GF-D8 (cell line): ENCODE results near the gene TMEM98.
"Not testable (repeated sequence)": the region's sequence is repeated elsewhere in the genome, so short reads cannot be mapped to it uniquely, and the experiment has no call there.

Source experiments
- DNase-seq: peaks from one replicate; lab custom pipeline; 2025; lab: John Stamatoyannopoulos, UW

The TMEM98 gene

DNA sequence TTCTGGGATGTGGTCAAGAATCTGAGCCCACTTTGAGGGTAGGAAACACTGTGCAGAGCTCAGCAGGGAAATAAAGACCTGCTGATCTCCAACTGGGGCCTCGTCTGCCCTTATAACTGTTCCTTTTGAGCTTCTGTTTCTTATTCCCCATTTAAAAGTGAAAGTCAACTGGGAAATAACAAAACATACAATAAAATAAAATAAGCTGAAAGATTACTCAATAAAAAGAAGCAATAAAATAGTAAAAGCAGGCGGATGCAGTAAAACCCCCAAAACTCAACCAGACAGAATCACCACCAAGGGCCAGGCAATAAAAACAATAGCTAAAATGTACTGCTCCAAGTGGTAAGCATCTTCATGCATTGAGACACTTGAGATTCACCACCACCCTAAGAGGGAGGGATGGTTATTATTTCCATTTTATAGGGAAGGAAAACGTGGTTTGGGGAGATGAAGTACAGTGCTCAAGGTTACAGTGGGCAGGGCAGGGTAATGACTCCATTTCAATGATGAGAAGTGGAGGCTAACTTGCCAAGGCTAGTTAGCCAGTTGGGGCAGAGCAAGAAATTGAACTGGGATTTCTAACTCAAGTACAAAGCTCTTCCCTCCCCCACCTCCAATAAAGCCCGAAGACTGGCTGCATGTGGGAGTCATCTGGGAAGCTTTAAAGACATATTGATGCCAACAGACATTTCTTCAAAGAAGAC, 57.2 kb downstream of the TMEM98 start:
- DNase-seq: no peak

DNA sequence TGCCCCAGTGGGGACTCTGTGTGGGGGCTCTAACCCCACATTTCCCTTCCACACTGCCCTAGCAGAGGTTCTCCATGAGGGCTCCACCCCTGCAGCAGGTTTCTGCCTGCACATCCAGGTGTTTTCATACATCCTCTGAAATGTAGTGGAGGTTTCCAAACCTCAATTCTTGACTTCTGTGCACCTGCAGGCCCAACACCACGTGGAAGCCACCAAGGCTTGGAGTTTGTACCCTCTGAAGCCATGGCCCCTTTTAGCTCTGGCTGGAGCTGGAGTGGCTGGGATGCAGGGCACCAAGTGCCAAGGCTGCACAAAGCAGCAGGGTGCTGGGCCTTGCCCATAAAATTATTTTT, 59.5 kb downstream of the TMEM98 start:
- not testable (repeated sequence) for DNase-seq

DNA sequence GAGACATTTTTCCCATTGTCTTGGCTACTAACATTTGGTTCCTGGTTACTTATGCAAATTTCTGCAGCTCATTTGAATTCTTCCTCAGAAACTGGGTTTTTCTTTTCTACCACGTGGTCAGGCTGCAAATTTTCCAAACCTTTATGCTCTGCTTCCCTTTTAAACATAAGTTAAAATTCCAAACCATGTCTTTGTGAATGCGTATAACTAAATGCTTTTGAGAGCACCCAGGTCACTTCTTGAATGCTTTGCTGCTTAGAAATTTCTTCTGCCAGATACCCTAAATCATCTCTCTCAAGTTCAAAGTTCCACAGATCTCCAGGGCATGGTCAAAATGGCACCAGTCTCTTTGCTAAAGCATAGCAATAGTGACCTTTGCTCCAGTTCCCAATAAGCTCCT, 59.9 kb downstream of the TMEM98 start:
- not testable (repeated sequence) for DNase-seq

DNA sequence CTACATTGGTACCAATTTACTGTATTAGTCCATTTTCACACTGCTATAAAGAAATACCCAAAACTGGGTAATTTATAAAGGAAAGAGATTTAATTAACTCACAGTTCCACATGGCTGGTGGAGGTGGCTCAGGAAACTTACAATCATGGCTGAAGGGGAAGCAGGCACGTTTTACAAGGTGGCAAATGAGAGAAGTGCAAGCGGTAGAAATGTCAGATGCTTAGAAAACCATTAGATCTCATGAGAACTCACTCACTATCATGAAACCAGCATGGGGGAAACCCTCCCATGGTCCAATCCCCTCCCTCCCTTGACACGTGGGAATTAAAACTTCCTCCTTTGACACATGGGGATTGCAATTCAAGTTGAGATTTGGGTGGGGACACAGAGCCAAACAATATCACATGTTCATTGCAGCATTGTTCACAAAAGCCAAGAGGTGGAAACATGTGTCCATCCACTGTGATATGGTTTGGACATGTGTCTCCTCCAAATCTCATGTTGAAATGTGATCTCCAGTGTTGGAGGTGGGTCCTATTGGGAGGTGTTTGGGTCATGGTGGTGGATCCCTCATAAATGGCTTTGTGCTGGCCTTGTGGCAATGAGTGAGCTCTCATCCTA, 60.6 kb downstream of the TMEM98 start:
- DNase-seq: no peak

DNA sequence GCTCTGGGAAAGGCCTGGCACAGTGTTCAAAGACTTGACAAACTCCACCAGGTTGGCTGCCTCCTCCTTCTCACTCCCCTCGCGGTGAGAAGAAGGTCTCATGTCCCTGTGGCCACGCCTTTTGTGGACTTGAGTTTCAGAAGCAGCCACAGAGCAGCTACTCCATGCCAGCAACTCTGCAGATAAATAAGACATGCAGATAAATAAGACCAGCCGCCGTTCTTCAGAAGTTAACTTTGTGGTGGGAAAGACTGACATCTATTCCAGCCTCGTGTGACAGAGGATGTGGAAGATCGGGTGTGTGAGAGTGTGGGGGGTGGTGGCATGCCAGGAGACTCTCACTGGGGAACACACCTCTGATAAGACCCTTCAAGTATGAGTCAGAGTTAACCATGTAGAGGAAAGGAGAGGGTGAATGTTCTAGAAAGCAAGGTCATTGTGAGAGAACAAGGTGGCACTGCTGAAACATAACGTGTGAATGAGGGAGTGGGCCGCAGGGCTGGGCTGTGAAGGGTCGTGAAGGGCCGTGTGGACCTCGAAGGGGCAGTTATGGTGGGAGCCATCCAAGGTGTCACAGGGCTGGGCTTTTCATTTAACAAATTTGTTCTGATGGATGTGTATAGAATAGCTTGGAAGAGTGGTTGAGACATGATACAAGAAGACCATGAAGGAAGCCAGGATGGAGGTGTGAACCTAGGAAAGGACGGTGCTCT, 64.5 kb downstream of the TMEM98 start:
- no peak for DNase-seq

DNA sequence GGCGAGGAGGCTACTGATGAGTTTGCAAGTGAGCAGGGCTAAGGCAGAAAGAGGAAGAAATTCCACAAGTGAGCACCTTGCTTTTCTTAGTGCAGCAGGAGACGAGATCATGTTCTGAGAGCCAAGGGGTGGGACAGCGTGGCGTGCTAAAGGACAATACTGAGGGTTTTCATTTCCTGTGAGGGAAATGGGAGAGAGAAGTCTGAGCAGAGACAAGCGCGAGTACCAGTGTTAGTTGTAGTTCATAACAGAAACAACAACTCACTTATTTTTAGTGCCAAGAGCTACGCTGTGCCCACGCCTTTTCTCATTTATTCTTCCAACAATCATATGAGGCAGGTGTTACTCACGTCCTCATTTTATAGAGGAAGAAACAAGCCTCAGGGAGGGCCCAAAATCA, 66.0 kb downstream of the TMEM98 start:
- no peak for DNase-seq
